GM19455 (cell line): ENCODE data around the gene ATP4A.

Experiments
- ATAC-seq: cut with Tn5 transposase; IDR thresholded peaks from one replicate; pipeline ENCODE4 v1.9.1; 2021; ENCODE audit not compliant: unreplicated experiment

ATP4A gene

DNA sequence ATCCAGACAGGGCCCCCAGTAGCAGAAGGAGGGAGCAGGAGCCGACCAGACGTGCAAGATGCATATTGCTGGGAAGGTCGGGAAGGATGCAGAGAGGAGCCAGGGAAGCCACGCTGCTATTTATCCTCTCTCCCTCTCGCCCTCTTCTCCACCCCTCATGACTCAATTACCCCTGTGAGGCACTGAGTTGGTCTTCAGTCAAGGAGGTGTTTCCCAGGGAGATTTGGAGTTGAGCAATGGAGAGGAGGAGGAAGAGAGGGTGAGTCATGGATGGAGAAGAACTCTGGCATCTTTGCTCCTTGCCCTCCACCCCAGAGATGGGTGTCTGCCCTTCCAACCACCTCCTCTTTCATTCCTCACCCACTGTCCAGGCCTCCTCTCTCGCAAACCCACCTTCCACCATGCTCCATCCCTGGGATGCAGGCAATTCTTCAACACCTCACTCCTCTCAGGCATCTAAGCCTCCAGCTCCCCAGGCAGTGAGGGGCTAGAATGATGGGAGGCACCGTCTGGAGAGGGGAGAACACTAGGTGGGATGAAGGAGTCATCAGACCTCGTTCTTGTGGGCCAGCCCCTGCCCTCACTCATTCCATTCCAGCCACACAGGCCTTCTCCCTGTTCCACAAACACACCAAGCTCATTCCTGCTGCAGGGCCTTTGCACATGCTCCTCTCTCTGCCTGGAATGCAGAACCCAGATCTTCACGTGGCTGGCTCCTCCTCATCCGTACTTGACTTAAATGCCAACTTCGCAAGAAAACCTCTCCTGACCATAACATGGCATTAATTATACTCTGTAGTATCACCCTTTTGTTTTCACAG lies 35.0 kb downstream of the ATP4A start, which contains the start of gene SBSN:
TSS of gene SBSN (minus strand) at position 94 of the 821 bp plus-strand sequence. CDS start at position 64, 30 bp downstream.
- ATAC-seq: no peak

DNA sequence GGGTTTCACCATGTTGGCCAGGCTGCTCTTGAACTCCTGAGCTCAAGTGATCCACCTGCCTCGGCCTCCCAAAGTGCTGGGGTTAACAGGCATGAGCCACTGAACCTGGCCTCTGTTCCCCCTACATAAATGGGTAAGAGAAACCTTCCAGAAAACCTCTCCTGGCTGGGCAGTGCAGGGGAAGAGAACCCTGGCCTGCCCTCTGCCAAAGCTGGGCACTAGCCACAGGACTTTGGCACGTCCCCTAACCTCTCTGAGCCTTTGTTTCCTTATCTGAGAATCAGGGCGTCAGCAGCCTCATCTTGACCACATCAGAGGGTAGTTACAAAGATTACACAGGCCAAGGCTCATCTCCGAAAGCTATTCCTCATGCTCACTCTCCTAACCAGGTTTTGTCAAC lies 37.6 kb downstream of the ATP4A start:
- ATAC-seq: no peak

DNA sequence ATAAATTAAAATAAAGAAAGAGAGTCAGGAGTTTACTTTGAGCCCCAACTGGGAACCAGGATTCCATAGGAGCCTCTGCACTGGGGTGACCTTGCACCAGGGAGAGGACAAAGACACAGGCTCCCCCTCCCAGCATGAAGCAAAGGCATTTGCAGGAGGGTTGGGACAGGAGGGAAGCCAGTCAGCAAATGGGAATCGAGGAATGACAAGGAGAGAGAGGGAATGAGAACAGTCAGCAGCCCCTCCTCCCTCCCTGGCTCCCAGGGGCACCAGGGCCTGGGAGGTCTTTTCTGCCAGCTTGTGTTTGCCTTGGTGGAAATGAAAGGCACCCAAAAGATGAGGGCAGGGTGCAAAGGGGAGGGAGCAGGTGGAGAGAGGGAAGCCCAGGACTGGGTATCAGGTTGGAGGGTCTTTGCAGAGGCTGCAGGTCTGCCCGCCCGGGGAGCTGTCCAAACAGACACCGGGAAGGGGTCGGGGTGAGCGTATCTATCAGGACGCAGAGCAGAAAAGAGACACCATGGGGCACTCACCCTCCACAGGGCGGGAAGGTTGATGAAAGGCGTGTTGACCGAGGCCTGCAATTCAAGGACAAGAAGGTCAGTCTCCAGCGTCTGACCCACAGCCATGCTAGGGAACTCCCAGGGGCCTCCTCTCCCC lies 39.1 kb downstream of the ATP4A start:
- no peak for ATAC-seq

DNA sequence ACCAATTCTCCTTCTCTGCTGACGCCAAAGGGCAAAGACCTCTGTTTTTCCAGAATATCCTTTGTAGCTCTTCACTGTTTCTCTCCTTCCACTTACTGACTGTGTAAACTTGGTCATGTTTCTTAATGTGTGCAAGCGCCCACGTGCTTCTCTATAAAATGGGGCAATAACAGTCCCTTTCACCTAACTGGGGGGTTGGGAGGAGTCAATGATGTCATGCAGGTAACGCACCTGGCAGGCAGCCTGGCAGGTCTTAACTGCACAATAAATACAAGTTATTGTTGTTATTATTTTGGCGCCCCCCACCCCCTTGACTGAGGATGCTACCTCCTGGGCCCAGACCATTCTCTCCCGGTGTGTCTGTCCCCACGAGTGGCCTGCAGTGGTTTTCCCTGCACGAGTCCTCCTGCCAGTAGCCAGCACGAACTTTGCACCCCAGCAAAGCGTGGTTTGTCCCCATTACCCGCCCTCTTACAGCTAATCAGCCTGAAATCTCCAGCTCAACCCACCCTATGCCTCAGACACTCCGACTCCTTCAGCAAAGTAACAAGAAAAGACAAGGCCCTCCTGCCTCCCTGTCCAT lies 40.6 kb downstream of the ATP4A start:
- no peak for ATAC-seq

DNA sequence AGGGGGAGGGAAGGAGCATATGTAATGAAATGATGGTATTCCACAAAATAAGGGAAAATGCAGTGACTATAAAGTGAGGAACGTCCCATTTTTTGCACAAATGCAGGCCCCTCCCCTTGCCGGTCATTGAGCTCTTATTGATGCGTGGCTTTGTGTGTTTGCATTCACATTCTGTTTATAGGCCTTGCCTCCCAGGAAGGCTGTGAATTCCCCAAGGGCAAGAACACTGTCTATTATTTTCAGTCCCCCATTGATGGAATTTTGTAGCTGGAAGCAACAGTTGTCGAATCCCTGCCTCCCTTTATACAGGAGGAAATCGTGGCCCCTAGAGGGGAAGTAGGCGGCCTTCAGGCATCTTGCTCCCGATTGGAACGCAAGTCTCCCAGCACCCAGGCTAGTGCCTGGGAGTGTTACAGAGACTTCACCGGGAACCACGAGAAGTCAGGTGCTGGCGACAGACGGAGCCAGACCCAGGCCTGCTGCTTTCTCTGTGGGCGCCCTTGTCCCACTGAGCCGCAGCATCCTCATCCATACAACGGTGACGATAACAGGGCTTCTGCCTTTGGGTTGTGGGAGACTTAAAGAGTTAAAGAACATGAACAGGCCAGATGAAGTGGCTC lies 42.2 kb downstream of the ATP4A start:
- no peak for ATAC-seq

DNA sequence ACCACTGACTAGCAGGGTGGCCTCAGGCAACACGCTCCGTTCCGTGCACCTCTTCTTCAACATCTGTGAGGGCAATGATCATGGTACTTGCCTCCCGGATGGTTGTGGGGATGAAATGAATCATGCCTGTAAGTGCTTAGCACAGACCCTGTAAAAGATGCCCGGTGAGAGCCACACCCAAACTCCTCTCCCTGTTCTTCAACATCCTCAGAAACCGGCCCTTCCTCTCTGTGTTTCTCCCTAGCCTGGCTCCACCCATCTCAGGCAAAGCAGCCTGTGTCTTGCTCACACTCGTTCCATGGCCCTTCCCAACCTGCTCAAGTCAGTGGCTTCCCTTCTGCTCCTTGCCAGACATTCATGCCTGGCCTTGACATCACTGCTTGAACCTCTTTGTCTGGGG lies 44.2 kb downstream of the ATP4A start:
- no peak for ATAC-seq

DNA sequence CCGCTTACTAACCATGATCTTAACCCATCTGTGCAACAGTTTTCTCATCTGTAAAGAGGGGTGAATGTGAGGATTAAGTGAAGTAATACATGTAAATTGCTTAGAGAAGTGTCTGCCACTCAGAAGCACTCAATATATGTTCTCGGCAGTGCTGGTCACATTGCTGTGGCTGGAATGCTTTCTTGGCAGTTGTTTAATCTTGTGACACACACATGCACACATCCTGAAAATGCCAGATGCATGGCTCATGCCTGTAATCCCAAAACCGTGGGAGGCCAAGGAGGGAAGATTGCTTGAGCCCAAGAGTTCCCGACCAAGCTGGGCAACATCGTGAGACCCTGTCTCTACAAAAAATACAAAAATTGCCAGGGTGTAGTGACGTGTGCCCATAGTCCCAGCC lies 45.1 kb downstream of the ATP4A start:
- ATAC-seq: no peak

DNA sequence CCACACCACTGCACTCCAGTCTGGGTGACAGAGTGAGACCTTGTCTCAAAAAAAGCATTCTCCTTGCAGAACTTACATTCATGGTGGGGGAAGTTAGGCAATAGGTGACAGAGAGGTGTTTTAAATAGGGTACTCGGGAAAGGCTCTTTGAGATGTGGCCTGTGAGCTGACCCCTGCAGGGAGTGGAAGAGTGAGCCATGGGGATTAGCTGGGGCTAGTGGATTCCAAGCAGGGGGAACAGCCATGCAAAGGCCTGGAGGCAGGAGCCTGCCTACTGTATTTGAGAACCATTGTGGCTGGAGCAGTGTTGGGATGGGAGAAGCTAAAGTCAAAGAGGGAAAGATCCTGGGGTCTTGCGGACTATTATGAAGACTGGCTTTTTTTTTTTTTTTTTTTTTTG lies 46.1 kb downstream of the ATP4A start:
- no peak for ATAC-seq

DNA sequence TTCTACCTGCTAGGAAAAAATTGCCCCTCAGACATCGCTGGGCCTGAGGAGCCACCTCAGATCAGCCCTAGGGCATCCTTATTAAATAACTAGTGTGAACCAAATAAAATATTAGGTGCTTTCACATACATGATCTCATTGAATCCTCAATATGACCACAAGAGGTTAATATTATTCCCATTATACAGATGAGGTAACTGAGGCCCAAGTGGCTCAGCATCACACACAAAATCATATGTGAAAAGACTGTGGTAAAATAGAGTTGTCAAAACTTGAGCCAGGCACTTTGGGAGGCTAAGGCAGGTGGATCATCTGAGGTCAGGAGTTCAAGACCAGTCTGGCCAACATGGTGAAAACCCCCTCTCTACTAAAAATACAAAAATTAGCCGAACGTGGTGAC lies 47.1 kb downstream of the ATP4A start:
- ATAC-seq: no peak

DNA sequence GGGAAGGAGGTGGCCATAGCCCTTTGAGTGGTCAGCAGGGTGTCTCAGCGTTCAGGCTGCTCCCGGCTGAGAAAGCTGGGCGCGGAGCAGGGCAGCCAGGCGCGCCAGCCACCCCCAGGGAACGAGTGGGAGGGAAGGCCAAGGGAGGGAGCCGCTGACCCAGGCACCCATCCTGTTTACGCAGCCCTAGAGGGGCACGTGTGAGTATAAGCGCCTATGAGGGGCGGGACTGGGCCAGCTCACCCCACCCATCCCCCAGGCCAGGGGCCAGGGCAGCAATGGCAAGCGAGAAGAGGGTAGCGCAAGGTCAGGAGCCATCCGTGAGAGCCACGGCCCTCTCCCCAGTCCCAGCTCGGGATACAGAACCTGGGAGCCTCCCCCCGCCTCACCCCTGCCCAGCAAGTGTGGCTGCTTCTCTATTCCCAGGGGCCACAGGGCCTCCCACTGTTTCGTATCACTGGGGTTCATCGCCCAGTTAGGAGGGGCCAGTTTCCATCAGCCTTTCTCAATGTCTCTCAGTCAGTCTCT lies 49.1 kb downstream of the ATP4A start:
- ATAC-seq: no peak

DNA sequence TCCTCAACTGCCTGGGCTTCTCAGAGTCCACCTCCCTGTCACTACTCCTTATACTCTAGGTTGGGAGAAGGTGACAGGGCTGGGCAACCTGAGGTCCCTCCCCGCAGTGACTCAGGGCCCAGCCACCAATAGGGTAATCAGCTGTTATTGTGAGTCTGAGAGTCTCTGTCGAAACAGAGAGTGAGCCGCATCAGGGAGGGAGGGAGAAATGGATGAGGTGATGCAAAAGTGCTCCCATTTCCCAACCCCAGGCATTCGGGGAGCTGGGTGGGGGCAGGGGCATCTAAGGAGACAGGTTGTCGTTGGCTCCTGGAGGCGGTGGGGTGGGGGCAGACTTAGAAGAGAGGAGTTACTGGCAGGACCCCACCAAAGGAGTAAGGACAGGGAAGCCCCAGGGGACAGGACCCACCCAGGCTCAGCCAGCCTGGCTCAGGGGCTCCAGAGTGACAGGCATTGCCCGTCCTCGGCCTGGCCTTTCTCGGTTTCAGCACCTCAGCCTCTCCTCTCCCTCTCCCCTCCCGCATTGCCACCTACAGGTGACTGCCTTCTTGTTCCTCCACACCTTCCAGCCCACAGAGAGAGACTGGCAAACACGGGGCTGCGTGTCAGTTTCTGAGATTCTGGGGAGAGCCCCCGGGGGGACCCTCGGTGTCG lies 49.7 kb downstream of the ATP4A start, which contains the start of gene DMKN:
TSS of gene DMKN (minus strand) at position 22 of the 654 bp plus-strand sequence. CDS start 174 bp downstream, outside the sequence.
- no peak for ATAC-seq

DNA sequence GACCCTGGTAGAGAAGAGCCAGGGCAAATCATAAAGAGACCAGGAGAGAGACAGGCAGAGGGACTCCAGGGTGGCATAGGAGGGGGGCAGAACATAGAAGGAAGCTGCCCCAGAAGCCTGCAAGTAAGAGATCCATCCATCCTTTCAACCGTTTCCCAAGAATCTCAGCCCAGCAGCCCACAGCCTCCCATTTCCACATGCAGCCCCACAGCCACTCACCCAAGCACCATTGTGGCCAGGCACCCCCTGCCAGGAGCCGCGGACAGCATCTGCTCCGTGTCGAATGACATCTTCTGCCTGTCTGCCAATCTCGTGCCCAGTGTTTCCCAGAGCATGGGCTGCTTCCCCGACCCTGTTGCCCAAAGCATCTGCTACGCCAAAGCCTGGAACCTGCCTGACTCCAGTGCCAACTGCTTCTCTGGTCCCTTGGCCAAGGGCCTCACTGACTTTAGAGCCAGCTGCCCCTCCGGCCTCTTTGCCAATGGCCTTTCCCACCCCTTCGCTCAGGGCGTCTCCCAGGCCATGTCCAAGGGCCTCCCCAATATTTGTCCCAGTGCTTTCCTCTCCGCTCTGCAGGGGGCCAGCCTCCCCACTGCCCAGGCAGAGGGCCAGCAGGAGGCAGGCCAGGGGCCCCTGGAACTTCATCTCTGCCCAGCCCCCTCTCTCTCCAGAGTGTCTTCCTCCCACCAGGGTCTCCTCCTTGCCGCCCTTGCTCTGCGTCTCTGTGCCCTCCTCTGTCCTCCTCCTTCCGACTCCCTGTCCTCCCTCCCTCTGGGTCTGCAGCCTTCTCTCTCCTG lies 50.4 kb downstream of the ATP4A start:
- no peak for ATAC-seq

DNA sequence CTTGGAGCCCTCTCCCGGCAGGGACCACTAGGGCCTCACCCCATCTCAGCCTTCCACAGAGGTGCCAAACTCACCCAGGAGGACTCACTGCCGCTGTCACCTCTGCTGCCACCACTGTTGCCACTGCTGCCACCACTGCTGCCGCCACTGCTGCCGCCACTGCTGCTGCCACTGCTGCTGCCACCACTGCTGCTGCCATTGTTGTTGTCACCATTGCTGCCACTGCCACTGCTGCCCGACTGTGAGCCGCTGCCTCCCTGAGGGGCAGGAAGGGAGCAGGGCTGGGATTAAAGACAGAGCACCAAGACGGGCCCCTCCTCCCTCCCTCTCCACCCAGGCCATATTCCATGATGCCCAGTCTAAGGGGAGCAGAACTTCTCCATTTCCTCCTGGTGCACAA lies 52.1 kb downstream of the ATP4A start:
- ATAC-seq: no peak

DNA sequence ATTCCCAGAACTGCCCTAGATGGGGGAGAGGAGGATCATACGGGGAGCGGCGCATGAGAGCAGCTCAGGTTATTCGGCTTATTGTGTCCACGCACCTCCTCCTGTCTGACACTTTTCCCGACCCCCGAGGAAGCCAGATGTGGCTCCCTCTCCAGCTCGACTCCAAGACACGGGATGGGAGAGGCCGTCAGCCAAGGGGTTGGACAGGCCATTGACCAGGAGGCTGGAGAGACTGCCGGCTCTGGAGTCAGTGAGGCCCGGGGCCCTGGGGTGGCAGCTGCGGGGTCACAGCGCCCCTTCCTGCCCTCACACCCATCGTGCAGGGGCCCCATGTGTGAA lies 52.9 kb downstream of the ATP4A start:
- no peak for ATAC-seq

DNA sequence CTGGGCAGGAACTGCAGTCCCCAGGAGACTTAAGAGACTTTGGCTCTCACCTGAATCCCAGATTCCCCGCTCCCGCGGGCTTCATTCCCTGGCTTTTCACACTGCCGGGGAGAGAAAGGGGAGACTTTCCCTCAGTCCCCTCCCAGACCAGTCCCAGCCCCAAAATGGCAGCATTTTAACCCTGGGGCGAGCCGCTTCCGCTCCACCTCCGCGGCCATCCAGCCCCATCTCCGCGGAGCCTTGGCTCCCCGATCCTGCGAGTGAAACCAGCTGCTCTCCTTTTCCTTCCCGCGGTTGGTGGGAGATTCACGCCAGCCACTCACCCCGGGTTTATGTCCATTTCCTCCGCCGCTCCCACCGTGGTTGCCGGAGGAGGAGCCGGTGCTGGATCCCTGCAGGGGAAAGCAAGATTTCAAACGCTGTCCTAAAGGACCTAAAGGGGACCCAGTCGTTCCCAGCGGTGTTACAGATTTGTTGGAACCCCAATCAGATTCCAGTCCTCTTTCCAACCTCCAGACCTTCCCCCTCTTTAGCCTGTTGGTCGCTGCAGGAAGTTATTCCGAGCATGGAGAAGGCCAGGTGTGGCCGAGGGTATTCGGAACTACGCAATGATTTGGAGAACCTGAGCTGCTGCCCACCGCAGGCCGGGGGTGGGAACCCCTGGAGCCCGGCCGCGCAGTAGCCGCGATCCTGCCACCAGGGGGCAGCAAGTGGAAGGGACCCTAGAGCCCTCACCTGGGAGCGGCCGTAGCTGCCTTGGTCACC lies 53.4 kb downstream of the ATP4A start:
- no peak for ATAC-seq

DNA sequence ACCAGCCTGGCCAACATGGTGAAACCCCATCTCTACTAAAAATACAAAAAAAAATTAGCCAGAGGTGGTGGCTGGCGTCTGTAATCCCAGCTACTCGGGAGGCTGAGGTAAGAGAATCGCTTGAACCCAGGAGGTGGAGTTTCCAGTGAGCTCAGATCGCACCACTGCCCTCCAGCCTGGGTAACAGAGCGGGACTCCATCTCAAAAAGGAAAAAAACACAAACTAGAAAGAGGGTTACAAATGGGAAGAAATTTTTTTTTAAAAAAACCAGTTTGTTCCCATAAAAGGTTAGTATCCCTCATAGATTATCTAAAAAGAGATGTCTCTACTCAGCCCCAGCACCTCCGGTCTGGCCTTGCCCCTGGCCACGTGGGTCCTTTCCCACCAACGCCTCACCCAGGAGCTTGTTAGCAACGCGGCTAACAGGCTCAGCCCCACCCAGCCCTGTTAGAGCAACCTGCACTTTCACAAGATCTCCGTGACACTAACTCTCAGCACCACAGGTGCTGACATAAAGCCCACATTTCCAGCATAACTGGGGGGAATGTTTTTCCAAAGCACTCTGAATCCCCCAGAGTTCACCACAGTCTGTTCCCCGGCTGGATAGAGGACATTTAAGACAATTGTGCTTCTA lies 54.3 kb downstream of the ATP4A start:
- no peak for ATAC-seq

DNA sequence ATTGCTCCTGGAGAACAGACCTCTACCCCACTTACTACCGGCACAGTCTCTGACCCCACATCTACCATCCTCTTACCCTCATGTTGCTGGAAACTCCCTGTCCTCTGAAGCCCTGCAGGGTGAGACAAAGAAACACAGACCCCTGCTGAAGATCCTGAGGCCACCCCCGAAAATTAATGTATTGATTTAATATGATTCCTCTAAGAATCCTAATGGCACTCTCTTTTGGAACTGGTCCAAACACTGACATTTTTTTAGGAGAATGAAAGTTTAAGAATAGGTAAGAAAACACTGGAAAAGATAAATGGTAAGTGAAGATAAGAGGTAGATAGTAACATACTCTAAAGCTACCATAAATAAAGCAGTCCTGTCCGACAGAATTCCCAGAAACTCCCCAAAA lies 55.3 kb downstream of the ATP4A start:
- no peak for ATAC-seq

DNA sequence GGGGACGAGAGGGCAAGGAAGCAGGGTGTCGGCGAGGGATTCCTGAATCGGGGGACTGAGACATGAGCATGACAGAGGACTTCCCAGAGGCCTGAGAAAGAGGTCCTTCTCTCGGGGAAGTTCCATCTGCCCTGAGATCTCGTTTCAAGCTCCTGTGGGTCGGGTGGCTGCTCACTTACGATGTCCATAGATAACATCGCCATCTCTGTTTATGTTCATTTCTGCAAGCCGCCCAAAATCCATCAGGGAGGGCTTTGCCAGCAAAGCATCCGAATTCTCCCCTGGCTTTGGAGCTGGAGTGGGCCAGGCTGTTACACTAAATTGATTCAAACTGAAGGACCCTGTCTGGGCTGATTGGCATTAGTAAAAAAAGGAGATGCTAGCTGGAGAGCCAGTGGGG lies 55.9 kb downstream of the ATP4A start:
- no peak for ATAC-seq

DNA sequence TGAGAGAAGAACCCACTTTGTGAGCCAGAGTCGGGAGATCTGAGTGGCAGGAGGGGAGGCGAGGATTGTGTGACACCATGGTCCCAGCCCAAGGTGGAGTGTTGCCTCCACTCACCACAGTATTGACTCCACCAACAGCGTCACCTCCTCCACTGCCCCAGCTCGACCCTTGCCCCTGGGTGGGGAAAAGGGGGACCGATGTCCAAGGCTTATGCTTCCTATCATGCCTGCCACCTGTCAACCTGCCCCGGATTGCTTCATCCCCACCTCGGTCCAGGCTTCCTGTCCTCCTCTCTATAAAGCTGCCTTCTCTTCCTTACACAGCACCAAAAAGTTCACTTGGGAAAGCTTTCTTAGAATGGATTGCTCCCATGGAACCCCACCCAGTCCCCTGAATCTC lies 57.4 kb downstream of the ATP4A start:
- no peak for ATAC-seq
